ENCODE data around the gene GPR34.
A peak's percentile ranks its signal among the peaks of the same experiment; 100 is the strongest.

GPR34 gene

DNA sequence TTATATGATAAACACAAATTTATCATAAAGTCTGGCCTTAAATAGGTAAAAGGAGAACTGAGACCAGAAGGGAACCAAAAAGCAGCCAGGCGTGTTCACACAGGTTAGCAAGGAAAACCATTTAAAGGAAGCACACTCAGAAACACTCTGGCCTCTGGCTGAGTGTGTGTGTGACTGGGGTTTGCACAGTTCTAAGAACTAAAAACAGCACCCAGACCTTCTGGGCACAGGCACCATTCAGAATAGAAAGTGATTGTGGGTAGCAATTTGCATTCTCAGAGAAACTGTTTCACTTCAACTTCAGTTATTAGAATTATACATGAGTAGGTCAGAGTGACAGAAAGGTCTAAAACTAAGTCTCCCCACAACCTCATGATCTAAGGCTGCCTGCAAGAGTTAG, 45.2 kb downstream of the GPR34 start:
- TF ChIP-seq GATA1 (IDR thresholded peaks at IDR 0.05; ENCODE audit: low read depth, low read length) (no peak), POLR2A (IDR thresholded peaks at IDR 0.05; ENCODE audit: low read length) (no peak)
- no peak for DNase-seq

DNA sequence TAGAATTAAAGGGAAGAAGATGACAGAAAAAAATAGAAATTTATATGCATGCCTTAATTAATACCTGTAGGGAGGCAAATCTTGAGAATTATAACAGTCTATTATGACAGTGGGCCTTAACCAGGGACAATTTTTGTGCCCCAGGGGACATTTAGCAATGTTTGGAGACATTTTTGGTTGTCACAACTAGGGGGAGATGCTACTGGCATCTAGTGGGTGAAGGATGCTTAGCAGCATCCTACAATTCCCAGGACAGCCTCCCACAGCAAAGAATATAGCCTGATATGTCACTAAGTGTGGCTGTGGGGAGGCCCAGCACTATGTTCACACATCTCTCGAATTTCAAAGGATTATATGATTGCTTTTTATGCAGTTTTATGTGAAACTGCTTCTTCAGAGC, 45.8 kb downstream of the GPR34 start:
- TF ChIP-seq POLR2A (IDR thresholded peaks at IDR 0.05; ENCODE audit: low read length) (no peak), GATA1 (IDR thresholded peaks at IDR 0.05; ENCODE audit: low read depth, low read length) (no peak)
- DNase-seq, result peak; percentile 20 to 40

DNA sequence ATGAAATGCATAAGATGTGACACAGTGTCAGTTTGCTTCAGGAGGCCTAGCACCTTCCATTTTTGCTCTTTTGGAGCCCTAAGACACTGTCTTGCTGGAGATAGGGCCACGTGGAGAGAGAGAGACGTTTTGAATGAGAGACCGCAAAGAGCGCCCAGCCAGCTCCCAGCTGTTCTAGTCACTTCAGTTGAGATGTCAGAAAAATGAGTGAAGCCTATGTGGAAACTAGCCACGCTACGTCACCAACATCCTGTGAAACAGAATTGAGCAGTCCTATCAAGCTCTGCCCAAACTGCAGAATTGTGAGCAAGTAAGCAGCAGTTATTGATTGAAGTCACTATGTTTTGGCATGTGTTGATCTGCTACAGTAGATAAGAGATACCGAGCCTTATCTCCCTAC, 48.3 kb downstream of the GPR34 start:
- peak; percentile 41 to 83 for DNase-seq
- TF ChIP-seq POLR2A (IDR thresholded peaks at IDR 0.05; ENCODE audit: low read length), result no peak

DNA sequence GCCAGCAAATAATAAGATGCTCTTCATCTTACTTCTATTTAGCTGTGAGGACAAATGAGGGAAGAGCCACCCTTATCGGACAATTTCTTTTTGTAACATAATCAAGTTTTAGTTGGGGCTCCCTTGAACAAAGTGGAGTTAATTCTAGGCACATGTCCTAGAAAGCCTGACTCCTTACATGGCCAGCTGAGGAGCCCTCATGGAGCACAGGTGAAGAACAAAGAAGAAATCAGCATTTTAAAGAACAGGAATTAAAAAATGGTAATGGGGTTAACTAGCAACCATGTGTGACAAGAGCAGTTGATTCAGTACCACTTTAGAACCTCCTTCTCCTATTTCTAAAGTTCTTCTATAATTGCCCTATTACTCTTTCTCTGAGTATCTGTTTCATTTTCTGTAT, 51.1 kb downstream of the GPR34 start:
- TF ChIP-seq GATA1 (IDR thresholded peaks at IDR 0.05; ENCODE audit: low read depth, low read length) (no peak), POLR2A (IDR thresholded peaks at IDR 0.05; ENCODE audit: low read length) (no peak)

More for the DNA sequence above, 51.1 kb downstream of the GPR34 start:
- DNase-seq, result no peak

Measured in erythroblast (primary cell).